ENCODE data around the gene MCM9. TPM values are rescaled to one million over a fixed set of nuclear protein-coding genes. Genes with fewer than 3 reads are reported as not detected.

Gene MCM9
- total and polyA plus RNA-seq, 2 donors from 2014 or later: 4.8 to 25.9 TPM

DNA sequence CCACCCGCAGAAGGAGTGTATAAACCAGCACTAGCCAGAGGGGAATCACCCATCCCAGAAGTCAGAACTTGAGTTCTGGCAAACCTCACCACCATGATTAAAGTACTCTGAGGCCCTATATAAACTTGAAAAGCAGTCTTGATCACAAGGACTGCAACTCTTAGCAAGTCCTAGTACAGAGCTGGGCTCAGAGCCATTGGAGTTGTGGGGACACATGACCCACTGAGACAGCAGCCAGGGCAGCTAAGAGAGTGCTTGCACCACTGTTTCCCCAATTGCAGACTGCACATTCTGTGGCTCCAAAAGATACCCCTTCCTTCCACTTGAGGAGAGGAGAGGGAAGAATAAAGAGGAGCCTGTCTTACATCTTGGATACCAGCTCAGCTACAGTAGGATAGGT, 4.7 kb upstream of the MCM9 start:
- TF ChIP-seq, protein P1, sequence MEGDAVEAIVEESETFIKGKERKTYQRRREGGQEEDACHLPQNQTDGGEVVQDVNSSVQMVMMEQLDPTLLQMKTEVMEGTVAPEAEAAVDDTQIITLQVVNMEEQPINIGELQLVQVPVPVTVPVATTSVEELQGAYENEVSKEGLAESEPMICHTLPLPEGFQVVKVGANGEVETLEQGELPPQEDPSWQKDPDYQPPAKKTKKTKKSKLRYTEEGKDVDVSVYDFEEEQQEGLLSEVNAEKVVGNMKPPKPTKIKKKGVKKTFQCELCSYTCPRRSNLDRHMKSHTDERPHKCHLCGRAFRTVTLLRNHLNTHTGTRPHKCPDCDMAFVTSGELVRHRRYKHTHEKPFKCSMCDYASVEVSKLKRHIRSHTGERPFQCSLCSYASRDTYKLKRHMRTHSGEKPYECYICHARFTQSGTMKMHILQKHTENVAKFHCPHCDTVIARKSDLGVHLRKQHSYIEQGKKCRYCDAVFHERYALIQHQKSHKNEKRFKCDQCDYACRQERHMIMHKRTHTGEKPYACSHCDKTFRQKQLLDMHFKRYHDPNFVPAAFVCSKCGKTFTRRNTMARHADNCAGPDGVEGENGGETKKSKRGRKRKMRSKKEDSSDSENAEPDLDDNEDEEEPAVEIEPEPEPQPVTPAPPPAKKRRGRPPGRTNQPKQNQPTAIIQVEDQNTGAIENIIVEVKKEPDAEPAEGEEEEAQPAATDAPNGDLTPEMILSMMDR (IDR thresholded peaks at IDR 0.05; ENCODE audit: borderline replicate concordance, extremely low read depth, insufficient read depth): no peak
- Histone ChIP-seq H3K4me3 (ENCODE audit: low read length in 3 of 3) (no peak overlapping the region), H3K9me3 (ENCODE audit: control insufficient read depth in 2 of 3, insufficient read depth in 1 of 3, low read length in 3 of 3) (no peaks in the 10 kb centered on the region), H3K27me3 (ENCODE audit: control insufficient read depth, insufficient read depth, low read length) (no peaks in the 10 kb centered on the region), H3K4me1 (ENCODE audit: control insufficient read depth in 2 of 3, insufficient read depth in 2 of 3, low read depth in 1 of 3, low read length in 3 of 3) (peaks cover 0 to 6% (median 0%) of the 10 kb centered on the region in 3 donors), H3K27ac (ENCODE audit: low read depth in 2 of 2, low read length in 2 of 2) (no peak overlapping the region), H3K9ac (ENCODE audit: low read length in 3 of 3) (no peak overlapping the region), H3K36me3 (ENCODE audit: control insufficient read depth in 2 of 3, insufficient read depth in 3 of 3, low read length in 3 of 3) (no peaks in the 10 kb centered on the region)
- intact Hi-C loops (cut with DNase I): no loop called here
- FAIRE-seq (no peak), DNase-seq (no peak)

DNA sequence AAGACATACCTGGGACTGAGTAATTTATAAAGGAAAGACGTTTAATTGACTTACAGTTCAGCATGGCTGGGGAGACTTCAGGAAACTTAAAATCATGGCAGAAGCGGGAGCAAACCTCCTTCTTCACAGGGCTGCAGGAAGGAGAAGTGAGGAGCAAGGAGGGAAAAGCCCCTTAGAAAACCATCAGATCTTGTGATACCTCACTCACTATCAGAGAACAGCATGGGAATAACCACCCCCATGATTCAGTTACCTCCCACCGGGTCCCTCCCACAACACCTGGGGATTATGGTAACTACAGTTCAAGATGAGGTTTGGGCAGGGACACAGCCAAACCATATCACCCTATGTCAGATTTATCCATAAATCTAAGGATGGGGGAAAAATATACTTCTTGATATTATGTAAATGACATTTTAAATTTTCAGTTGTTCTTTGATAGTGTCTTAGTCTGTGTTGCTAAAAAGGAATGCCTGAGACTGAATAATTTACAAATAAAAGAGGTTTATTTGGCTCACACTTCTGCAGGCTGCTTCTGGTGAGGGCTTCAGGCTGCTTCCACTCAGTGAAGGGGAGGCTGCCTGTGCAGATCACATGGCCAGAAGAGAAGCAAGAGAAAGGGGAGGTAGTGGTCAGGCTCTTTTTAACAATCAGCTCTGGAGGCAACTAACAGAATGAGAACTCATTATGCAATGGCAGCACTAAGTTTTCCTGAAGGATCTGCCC, 1.2 kb upstream of the MCM9 start:
- no peak for DNase-seq
- H3K4me3 ChIP-seq (ENCODE audit: low read length in 3 of 3): no peak overlapping the region
- H3K36me3 ChIP-seq (ENCODE audit: control insufficient read depth in 2 of 3, insufficient read depth in 3 of 3, low read length in 3 of 3): no peaks in the 10 kb centered on the region
- no peaks in the 10 kb centered on the region for H3K9me3 ChIP-seq (ENCODE audit: control insufficient read depth in 2 of 3, insufficient read depth in 1 of 3, low read length in 3 of 3)
- no peak for FAIRE-seq
- H3K9ac ChIP-seq (ENCODE audit: low read length in 3 of 3): no peak overlapping the region
- TF ChIP-seq, protein P1 (IDR thresholded peaks at IDR 0.05; ENCODE audit: borderline replicate concordance, extremely low read depth, insufficient read depth): no peak
- H3K27ac ChIP-seq (ENCODE audit: low read depth in 2 of 2, low read length in 2 of 2): no peak overlapping the region
- H3K4me1 ChIP-seq (ENCODE audit: control insufficient read depth in 2 of 3, insufficient read depth in 2 of 3, low read depth in 1 of 3, low read length in 3 of 3): peaks cover 0 to 6% (median 3%) of the 10 kb centered on the region in 3 donors
- no peaks in the 10 kb centered on the region for H3K27me3 ChIP-seq (ENCODE audit: control insufficient read depth, insufficient read depth, low read length)
- intact Hi-C loops (cut with DNase I): no loop called here

GRCh38 chr6:118935331-118935668, 341 bp upstream of the MCM9 start:
- no peaks in the 10 kb centered on the region for H3K36me3 ChIP-seq (ENCODE audit: control insufficient read depth in 2 of 3, insufficient read depth in 3 of 3, low read length in 3 of 3)
- intact Hi-C loops (cut with DNase I): no loop called here
- DNase-seq: no peak
- peak overlapping the region; percentile 86 to 91 (median 91) for H3K4me3 ChIP-seq (ENCODE audit: low read length in 3 of 3)
- no peaks in the 10 kb centered on the region for H3K9me3 ChIP-seq (ENCODE audit: control insufficient read depth in 2 of 3, insufficient read depth in 1 of 3, low read length in 3 of 3)
- H3K27me3 ChIP-seq (ENCODE audit: control insufficient read depth, insufficient read depth, low read length): no peaks in the 10 kb centered on the region
- H3K27ac ChIP-seq (ENCODE audit: low read depth in 2 of 2, low read length in 2 of 2): peak overlapping the region; percentile 45 to 91
- no peak for FAIRE-seq
- H3K9ac ChIP-seq (ENCODE audit: low read length in 3 of 3): peak overlapping the region; percentile 81 to 91 (median 83)
- TF ChIP-seq, protein P1 (IDR thresholded peaks at IDR 0.05; ENCODE audit: borderline replicate concordance, extremely low read depth, insufficient read depth): no peak
- H3K4me1 ChIP-seq (ENCODE audit: control insufficient read depth in 2 of 3, insufficient read depth in 2 of 3, low read depth in 1 of 3, low read length in 3 of 3): peaks cover 0 to 6% (median 3%) of the 10 kb centered on the region in 3 donors

Data from kidney (tissue), 14 donors.